Lower leg skin (tissue), 4 donors: ENCODE results near the gene TMEM217. TPM values are rescaled to one million over a fixed set of nuclear protein-coding genes. Genes with fewer than 3 reads are reported as not detected.
"Not testable (repeated sequence)": the region's sequence is repeated elsewhere in the genome, so short reads cannot be mapped to it uniquely, and the experiment has no call there.

Experiments used
- DNase-seq, 2 donors: peaks; one replicate each; pipeline ENCODE4 v3.0.0-alpha.2; 2019; ENCODE audit warnings: low spot score in 2 of 2
- H3K4me3 ChIP-seq: fragments of 200-600 bp; sonication (generic); 2 replicates; pipeline ENCODE4 v1.5.1; 2017; ENCODE audit warnings: mild to moderate bottlenecking, low read depth; ENCODE audit not compliant: poor library complexity, severe bottlenecking
- CTCF ChIP-seq, 3 donors: fragments of 450-650 bp; IDR thresholded peaks; one replicate each; pipeline ENCODE4 v1.5.1; 2016; ENCODE audit warnings: antibody characterized with exemption in 3 of 3, mild to moderate bottlenecking in 3 of 3, moderate library complexity in 2 of 3
- POLR2A ChIP-seq, 2 donors: fragments of 450-650 bp; IDR thresholded peaks; one replicate each; pipeline ENCODE4 v1.6.1; 2016 to 2017; ENCODE audit warnings: antibody characterized with exemption in 2 of 2, mild to moderate bottlenecking in 1 of 2, moderate library complexity in 1 of 2
- WGBS, 2 donors: methylation state at CpG; one replicate each; pipeline ENCODE4 v1.1.5; 2018; 5-methylcytosine and 5-hydroxymethylcytosine counted together
- intact Hi-C: fragments of 100-400 bp; cut with DNase I; formaldehyde crosslinking; loops from one replicate; pipeline ENCODE4 v1.15.0; 2023; ENCODE audit warnings: low total_unique reads
- total RNA-seq, 4 donors: library from RNA; depleted of rRNA; stranded (reverse); fragments of >200 nt; gene quantifications; one replicate each; pipeline ENCODE4 v1.1.0, GENCODE V29; 2016

The TMEM217 gene
- total RNA-seq, 4 donors from 2014 or later: 0.46 to 2.3 (median 1.0) TPM

- intact Hi-C loops: loop anchor here (10.0 kb wide), 1 partner anchor 307 kb away; no protein-coding TSS in a partner anchor
- H3K4me3 ChIP-seq: no peak overlapping the region
- TF ChIP-seq CTCF (IDR thresholded peaks at IDR 0.05): no peak
- no peak for TF ChIP-seq POLR2A (IDR thresholded peaks at IDR 0.05)
- WGBS, 2 donors: 92 to 94% methylated on average over 1 of the region's 1 CpG
- DNase-seq: peak in 1 of 2 donors; percentile 48
Observed at GRCh38 chr6:37201726-37202125, 56.2 kb downstream of the TMEM217 start.

DNA sequence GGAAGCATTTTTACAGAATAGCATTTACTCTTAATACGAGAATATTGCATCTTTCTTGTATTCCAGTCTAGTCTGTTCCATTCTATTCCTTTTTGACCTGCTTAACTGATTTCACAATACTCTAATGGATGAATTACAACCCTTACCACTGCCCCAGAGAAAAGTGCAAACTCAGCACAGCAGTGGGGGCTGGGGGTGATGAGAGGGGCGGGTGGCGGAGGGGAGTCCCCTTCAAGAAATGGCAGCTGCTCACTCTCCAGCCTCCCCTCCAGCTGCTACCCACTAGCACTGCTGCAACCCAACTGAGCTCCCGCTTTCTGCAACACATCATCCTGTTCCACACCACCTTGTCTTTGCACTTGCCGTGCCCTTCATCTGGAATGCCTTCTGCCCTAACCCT, 57.9 kb downstream of the TMEM217 start:
- 61 to 80% methylated on average over 5 of the region's 5 CpGs for WGBS, 2 donors
- H3K4me3 ChIP-seq: no peak overlapping the region
- no peak for TF ChIP-seq CTCF (IDR thresholded peaks at IDR 0.05)
- no peak for TF ChIP-seq POLR2A (IDR thresholded peaks at IDR 0.05)
- intact Hi-C loops: loop anchor here (10.0 kb wide), 1 partner anchor 305 kb away; no protein-coding TSS in a partner anchor
- peak in 1 of 2 donors; percentile 57 for DNase-seq

DNA sequence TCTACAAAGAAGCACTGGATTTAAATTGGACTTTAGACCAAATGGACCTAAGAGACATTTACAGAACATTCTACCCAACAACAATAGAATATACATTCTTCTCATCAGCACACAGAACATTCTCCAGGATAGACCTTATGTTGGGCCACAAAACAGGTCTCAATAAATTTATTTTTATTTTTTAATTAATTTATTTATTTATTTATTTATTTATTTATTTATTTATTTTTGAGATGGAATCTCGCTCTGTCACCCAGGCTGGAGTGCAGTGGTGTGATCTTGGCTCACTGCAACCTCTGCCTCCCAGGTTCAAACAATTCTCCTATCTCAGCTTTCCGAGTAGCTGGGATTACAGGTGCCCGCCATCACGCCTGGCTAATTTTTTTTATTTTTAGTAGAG, 61.5 kb downstream of the TMEM217 start:
- intact Hi-C loops, H3K4me3 ChIP-seq, DNase-seq: not testable (repeated sequence)
- 71 to 75% methylated on average over 4 of the region's 4 CpGs for WGBS, 2 donors

DNA sequence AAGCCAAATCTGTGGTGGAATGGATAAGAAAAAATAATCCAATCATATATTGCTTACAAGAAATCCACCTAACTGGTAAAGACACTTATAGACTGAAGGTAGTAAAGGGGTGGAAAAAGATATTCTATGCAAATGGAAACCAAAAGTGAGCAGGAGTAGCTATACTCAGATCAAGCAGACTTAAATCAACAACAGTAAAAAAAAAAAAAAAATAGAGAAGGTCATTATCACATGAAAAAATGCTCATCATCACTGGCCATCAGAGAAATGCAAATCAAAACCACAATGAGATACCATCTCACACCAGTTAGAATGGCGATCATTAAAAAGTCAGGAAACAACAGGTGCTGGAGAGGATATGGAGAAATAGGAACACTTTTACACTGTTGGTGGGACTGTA, 63.1 kb downstream of the TMEM217 start:
- not testable (repeated sequence) for H3K4me3 ChIP-seq
- WGBS, 2 donors: 77 to 100% methylated on average over 1 of the region's 1 CpG

DNA sequence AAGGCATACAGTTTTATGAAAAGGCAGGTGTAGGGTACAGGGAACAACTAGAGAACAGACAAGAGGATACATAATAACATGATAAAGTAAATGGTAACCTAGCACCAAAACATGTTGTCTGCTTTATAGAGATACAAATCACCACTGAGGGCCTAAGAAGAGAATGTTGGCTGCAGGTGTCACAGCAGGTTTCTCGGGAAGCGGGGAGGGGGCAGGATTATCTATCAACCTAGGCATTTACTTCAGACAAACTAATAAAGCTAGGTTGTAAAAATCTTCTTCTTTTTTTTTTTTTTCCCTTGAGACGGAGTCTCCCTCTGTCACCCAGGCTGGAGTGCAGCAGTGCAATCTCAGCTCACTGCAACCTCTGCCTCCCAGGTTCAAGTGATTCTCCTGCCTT, 65.3 kb downstream of the TMEM217 start:
- intact Hi-C loops: no loop called here
- 90 to 93% methylated on average over 3 of the region's 3 CpGs for WGBS, 2 donors
- DNase-seq: no peak
- no peak overlapping the region for H3K4me3 ChIP-seq
- TF ChIP-seq POLR2A (IDR thresholded peaks at IDR 0.05): no peak

More for the DNA sequence above, 63.1 kb downstream of the TMEM217 start:
- intact Hi-C loops, DNase-seq: not testable (repeated sequence)

DNA sequence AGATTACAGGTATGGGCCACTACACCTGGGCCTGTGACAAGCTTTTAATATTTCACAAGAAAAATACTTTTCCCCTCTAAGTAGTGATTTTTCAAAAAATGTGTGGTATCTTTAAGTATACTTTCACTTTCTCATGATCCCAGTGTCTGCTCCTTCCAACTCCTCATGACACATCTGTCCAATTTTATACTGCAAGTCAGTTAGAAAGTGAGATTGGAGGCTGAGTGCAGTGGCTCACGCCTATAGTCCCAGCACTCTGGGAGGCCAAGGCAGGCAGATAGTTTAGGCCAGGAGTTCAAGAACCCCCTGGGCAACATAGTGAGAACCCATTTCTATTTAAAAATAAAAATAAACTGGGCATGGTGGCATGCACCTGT, 67.8 kb downstream of the TMEM217 start:
- WGBS, 2 donors: 85 to 88% methylated on average over 1 of the region's 1 CpG
- TF ChIP-seq CTCF (IDR thresholded peaks at IDR 0.05) (no peak), POLR2A (IDR thresholded peaks at IDR 0.05) (no peak)
- intact Hi-C loops: no loop called here
- DNase-seq: no peak
- no peak overlapping the region for H3K4me3 ChIP-seq

- no peak overlapping the region for H3K4me3 ChIP-seq
- 79 to 80% methylated on average over 2 of the region's 2 CpGs for WGBS, 2 donors
- intact Hi-C loops: no loop called here
- no peak for TF ChIP-seq POLR2A (IDR thresholded peaks at IDR 0.05)
- TF ChIP-seq CTCF (IDR thresholded peaks at IDR 0.05): no peak
- DNase-seq: no peak
Observed at GRCh38 chr6:37188962-37189510, 68.9 kb downstream of the TMEM217 start.
